Epithelial cell of esophagus (primary cell): ENCODE results near the gene ANKS1B.

Source experiments
- DNase-seq: peaks from one replicate; pipeline ENCODE4 v3.0.0; 2010; ENCODE audit warnings: low read depth
- H3K4me3 ChIP-seq: 2 replicates; pipeline ENCODE4 v1.5.1; 2011; ENCODE audit warnings: mild to moderate bottlenecking, low read length, control low read depth
- TF ChIP-seq, protein P1 (sequence below): IDR thresholded peaks from 2 replicates; pipeline ENCODE4 v1.5.1; 2011; ENCODE audit warnings: low read depth, mild to moderate bottlenecking, low read length, control low read depth, inconsistent platforms; ENCODE audit not compliant: insufficient read depth; ENCODE audit errors: missing control alignments

The ANKS1B gene

DNA sequence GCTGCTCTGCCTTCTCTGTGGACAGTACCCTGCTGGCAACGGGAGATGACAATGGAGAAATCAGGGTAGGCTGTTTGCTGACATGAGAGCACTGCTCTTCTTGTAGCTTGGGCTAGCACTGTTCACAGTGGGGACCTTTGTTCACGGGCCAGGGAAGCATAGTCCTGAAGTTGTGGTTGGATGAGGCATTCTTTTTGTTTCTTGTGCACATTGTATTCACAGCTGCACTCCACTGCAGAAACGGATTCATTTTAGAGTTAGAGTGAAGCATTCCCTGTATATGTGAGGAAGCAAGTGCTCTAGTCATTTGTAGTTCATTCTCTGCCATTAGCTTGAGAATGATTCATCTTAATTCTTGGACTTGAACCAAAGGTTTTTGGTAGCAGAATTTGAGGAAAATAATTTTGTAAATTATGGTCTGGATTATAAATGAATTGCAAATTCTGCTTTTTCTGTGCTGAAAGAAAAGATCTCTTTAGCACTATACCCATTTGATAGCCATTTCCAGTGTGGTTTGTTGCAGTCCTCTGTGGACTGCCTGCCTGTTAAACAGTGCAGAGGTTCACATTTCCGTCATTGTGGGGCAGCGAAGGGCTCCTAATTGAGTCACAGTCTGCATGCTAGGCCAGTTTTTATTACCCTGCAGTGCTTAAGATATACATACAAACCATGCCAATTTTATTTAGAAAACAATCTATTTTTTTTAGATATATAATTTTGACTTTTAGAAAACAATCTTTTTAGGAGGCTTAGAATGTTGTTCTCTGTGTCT, 1259.1 kb downstream of the ANKS1B start:
- peak; percentile 64 for DNase-seq
- TF ChIP-seq, protein P1, sequence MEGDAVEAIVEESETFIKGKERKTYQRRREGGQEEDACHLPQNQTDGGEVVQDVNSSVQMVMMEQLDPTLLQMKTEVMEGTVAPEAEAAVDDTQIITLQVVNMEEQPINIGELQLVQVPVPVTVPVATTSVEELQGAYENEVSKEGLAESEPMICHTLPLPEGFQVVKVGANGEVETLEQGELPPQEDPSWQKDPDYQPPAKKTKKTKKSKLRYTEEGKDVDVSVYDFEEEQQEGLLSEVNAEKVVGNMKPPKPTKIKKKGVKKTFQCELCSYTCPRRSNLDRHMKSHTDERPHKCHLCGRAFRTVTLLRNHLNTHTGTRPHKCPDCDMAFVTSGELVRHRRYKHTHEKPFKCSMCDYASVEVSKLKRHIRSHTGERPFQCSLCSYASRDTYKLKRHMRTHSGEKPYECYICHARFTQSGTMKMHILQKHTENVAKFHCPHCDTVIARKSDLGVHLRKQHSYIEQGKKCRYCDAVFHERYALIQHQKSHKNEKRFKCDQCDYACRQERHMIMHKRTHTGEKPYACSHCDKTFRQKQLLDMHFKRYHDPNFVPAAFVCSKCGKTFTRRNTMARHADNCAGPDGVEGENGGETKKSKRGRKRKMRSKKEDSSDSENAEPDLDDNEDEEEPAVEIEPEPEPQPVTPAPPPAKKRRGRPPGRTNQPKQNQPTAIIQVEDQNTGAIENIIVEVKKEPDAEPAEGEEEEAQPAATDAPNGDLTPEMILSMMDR, result peak; percentile 50
- H3K4me3 ChIP-seq, result no peak overlapping the region

DNA sequence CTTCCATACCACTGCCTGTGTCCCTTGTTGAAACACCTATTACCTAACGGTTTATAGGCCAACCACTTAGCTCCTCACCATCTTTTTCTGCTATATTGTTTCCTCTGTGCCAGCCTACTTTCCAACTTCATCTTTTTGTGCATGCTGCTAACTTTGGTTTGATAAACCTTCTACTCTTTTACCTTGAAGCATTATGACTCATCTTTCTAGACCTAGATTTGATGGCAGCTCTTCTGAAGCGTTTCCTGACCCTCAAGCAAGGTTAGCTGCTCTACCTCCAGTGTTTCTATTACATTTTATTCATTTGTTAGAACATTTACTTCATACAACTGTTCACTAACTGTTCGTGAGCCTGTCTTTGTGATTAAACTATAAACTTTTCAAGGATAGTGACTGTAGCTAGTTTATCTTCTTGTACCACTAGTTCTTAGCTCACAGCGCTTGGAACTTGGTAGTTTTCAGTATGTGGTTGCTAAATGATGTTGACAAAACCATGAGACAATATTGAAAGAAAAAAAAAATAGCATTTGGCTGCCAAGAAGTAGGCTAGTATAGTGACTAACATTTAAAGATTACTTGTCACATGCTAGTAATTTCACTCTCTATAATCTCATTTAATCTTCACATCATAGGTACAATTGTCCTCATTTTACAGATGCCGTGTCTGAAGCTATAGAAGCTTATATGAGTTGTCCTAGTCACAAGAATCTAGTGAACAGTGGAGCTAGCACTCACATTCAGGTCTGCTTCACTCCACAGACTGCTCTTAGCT, 1260.2 kb downstream of the ANKS1B start:
- no peak for DNase-seq
- no peak overlapping the region for H3K4me3 ChIP-seq
- TF ChIP-seq, protein P1, result no peak

DNA sequence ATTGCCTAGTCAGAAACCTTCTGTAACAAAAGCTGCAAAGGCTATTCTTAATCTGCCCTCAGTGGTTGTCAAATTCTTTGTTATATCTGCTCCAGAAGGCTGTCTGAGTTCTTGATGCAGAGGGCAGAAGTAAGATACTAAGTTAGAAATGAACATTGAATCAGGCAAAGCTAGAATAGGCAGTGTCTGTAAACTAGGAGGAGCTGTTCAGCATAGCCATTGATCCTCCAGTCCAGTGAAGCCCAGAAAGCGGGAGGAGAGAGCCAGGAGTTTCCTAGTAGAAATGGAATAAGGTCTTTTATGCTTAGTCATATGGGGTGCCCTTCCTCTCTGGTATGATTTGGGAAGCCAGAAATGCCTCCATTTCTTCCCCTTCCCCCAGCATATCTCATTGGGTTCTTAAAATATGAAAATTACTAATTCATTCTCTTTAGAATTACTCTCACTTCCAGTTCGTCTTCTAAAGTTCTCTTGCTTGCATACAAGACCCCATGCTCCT, 1263.5 kb downstream of the ANKS1B start:
- H3K4me3 ChIP-seq, result no peak overlapping the region
- TF ChIP-seq, protein P1, result no peak
- no peak for DNase-seq

DNA sequence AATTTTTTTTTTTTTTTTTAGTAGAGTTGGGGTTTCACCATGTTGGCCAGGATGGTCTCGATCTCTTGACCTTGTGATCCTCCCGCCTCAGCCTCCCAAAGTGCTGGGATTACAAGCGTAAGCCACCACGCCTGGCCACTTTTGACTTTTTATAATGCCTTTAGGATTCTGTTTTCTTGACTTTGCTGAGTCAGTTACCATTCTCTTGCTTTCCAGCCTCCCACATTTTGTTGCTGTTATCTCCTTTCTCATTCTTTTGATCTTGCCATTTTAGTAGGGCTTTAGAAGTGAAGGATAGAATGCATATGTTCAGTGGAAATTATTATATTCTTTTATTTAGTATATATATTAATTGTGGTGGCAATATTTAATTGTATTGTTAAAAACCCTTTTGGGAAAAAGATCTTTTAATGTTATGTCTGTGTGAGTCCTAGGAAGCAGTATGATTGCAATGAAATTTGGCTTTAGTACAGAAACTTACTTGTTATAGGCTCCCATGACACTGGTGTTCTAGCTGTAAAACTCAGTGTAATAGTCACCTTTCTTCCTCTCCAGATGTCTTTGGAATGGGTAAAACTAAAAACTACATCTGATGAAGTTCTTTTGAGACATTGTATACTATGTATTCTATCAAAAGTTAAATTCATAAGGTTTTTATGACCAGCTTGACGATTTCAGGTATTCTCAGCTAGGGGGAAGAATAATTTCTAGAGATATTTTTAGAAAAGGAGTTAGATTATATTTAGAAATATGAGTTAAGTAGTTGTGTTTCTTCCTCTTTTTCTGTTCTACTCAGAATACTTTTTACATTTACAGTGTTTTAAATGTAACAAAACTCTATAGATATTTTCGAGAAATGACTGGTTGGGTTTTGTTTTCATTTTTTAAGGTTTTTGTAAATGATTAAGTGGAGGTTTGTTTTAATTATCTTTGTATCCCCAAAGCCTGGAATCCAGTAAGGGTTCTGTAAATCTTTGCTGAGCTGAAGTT, 1264.9 kb downstream of the ANKS1B start:
- TF ChIP-seq, protein P1, result no peak
- no peak overlapping the region for H3K4me3 ChIP-seq
- no peak for DNase-seq

DNA sequence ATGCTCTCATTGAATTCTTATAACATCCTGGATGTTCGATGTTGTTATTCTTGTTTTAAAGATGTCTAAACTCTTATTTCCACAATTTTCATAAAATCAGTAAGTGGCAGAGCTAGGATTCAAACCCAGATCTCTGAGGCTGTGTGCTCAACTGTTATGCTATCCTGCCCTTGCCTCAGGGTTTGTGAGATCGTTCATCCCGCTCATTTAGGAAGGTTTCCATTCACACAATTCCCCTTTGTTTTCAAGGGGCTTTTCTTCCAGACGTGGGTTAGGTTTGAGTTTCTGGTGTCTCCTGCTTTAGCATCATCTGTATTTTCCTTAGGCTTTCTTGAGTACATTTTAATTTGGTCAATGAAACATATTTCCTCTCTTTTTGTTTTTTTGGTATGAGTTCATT, 1270.3 kb downstream of the ANKS1B start:
- TF ChIP-seq, protein P1, result no peak
- DNase-seq, result no peak
- H3K4me3 ChIP-seq, result no peak overlapping the region

DNA sequence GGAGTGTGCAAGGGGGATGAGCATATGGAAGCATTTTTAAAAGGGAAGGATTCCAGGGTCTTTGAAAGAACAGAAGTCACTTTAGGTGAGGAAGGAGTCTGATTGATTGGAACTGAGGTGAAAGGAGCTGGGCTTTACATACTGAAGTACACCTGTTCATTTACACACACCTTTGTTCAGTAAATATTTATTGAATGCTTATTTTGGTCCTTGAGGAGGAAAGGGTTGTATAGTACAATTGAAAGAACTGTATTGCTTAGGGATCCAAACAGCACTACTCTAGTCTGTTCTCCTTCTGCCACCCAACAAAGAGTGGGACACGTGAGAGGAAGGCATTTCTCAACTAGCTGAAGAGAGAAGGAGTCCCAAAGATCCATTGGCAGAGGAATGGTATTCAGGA, 1275.7 kb downstream of the ANKS1B start:
- no peak for DNase-seq
- no peak overlapping the region for H3K4me3 ChIP-seq
- TF ChIP-seq, protein P1, result no peak
